Adrenal gland (tissue), 12 donors: Measurements from ENCODE around the gene OR4D2. TPM values are rescaled to one million over a fixed set of nuclear protein-coding genes. Genes with fewer than 3 reads are reported as not detected.

ENCODE experiments used
- DNase-seq, 7 donors: peaks; one replicate each; pipeline ENCODE4 v3.0.0-alpha.2; 2019 to 2020
- H3K27ac ChIP-seq, 5 donors: fragments of 200-600 bp; sonication (generic) in 4 of 5; 1 replicate in 3 of 5; 2 replicates in 2 of 5; pipeline versions ENCODE4 v1.5.1 to v1.8.0; 2016 to 2020; ENCODE audit warnings: mild to moderate bottlenecking in 1 of 5
- H3K27me3 ChIP-seq: fragments of 200-600 bp; 2 replicates; pipeline ENCODE4 v1.8.0; 2021
- H3K36me3 ChIP-seq, 2 donors: fragments of 200-600 bp; replicated peaks in 1 of 2; 1 replicate in 1 of 2; 2 replicates in 1 of 2; pipeline versions ENCODE4 v1.5.1 to v1.8.0; 2018 to 2022
- H3K4me1 ChIP-seq, 2 donors: fragments of 200-600 bp; replicated peaks in 1 of 2; 1 replicate in 1 of 2; 2 replicates in 1 of 2; pipeline versions ENCODE4 v1.5.1 to v1.8.0; 2018 to 2021
- H3K4me3 ChIP-seq, 4 donors: fragments of 200-600 bp; sonication (generic) in 3 of 4; one replicate each; pipeline ENCODE4 v1.5.1; 2016 to 2018
- H3K9me3 ChIP-seq, 3 donors: fragments of 200-600 bp; sonication (generic) in 1 of 3; replicated peaks in 1 of 3; 1 replicate in 2 of 3; 2 replicates in 1 of 3; pipeline versions ENCODE4 v1.5.1 to v1.8.0; 2016 to 2021
- POLR2A ChIP-seq, 2 donors: fragments of 450-650 bp; IDR thresholded peaks; one replicate each; pipeline ENCODE4 v1.6.1; 2017; ENCODE audit warnings: antibody characterized with exemption in 2 of 2, mild to moderate bottlenecking in 2 of 2, moderate library complexity in 1 of 2
- WGBS, 4 donors: extraction: QIAGEN DNeasy Blood & Tissue Kit in 2 of 4; methylation state at CpG; one replicate each; pipeline versions ENCODE4 v1.1.5 to v1.1.7; 2013 to 2017; 5-methylcytosine and 5-hydroxymethylcytosine counted together
- intact Hi-C, 2 donors: fragments of 100-400 bp; cut with DNase I; formaldehyde crosslinking; loops; one replicate each; pipeline versions ENCODE4 v1.14.1 to v1.15.0; 2022 to 2023
- polyA plus RNA-seq, 3 donors: library from polyadenylated mRNA; stranded (reverse); fragments of 200-250 nt in 2 of 3; fragments of 350-450 nt in 1 of 3; fragmentation: Illumina TruSeq in 1 of 3; extraction: RNeasy Lipid Tissue Mini Kit (QIAGEN cat#74804) in 1 of 3; gene quantifications; one replicate each; pipeline ENCODE4 v1.2.3, GENCODE V29; 2013 to 2014
- total RNA-seq, 9 donors: library from RNA; depleted of rRNA in 4 of 9; stranded (reverse); fragments of >200 nt in 4 of 9; fragments of 120-200 nt in 1 of 9; fragmentation: NEBNext Ultra II Directional in 1 of 9; extraction: Animal tissue kit (Norgen Biotek cat#: 25700) in 1 of 9; gene quantifications; one replicate each; pipeline versions ENCODE4 v1.1.0 to v1.2.4, GENCODE V29; 2013 to 2023
- TF ChIP-seq, protein P1 (sequence below), 6 experiments: fragments of 450-650 bp in 4 of 6; fragments of 200-600 bp in 2 of 6; sonication (generic) in 1 of 6; IDR thresholded peaks; 1 replicate in 5 of 6; 2 replicates in 1 of 6; pipeline versions ENCODE4 v1.5.1 to v1.8.0; 2016 to 2021; ENCODE audit warnings: antibody characterized with exemption in 6 of 6, mild to moderate bottlenecking in 2 of 6, moderate library complexity in 1 of 6
- donor health status: healthy with polysubstance abuse.
- donor health status: Bipolar disorder and iron deficiency.
- donor health status: DM: yes; HTN: yes; CAD: no.
- donor health status: DM: no; HTN: no; CAD: no.
- donor health status: DM: no; HTN: no; CAD: no.
- donor health status: DM: yes; HTN: yes; CAD: no.

OR4D2 gene
- total and polyA plus RNA-seq, 12 donors = not detected

DNA sequence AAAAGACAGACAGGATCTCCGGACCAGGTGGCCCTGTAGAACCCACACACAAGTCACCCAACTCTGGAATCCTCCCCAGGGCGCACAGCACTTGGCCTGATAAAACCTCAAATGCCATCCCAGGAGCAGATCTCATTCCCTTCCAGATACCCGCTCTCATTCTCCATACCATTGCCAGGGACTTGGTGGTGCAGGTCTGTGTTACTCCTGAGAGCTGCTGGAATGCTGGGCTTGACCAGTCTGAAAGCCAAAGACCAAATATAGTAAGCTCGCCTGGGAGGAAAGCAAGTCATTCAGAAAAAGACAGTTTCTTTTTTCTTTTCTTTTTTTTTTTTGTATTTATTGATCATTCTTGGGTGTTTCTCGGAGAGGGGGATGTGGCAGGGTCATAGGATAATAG is 41.6 kb downstream of the OR4D2 start:
- intact Hi-C loops = no loop called here
- WGBS, 4 donors = 92 to 95% (median 93%) methylated on average over 5 of the region's 5 CpGs
- TF ChIP-seq POLR2A (IDR thresholded peaks at IDR 0.05) = no peak
- TF ChIP-seq, protein P1, sequence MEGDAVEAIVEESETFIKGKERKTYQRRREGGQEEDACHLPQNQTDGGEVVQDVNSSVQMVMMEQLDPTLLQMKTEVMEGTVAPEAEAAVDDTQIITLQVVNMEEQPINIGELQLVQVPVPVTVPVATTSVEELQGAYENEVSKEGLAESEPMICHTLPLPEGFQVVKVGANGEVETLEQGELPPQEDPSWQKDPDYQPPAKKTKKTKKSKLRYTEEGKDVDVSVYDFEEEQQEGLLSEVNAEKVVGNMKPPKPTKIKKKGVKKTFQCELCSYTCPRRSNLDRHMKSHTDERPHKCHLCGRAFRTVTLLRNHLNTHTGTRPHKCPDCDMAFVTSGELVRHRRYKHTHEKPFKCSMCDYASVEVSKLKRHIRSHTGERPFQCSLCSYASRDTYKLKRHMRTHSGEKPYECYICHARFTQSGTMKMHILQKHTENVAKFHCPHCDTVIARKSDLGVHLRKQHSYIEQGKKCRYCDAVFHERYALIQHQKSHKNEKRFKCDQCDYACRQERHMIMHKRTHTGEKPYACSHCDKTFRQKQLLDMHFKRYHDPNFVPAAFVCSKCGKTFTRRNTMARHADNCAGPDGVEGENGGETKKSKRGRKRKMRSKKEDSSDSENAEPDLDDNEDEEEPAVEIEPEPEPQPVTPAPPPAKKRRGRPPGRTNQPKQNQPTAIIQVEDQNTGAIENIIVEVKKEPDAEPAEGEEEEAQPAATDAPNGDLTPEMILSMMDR (IDR thresholded peaks at IDR 0.05) = no peak
- H3K4me3 ChIP-seq = no peak overlapping the region
- no peaks in the 10 kb centered on the region for H3K27me3 ChIP-seq
- H3K27ac ChIP-seq = no peak overlapping the region
- peaks cover 0 to 59% of the 10 kb centered on the region in 2 donors for H3K36me3 ChIP-seq
- H3K9me3 ChIP-seq = no peaks in the 10 kb centered on the region
- no peaks in the 10 kb centered on the region for H3K4me1 ChIP-seq
- DNase-seq = no peak

DNA sequence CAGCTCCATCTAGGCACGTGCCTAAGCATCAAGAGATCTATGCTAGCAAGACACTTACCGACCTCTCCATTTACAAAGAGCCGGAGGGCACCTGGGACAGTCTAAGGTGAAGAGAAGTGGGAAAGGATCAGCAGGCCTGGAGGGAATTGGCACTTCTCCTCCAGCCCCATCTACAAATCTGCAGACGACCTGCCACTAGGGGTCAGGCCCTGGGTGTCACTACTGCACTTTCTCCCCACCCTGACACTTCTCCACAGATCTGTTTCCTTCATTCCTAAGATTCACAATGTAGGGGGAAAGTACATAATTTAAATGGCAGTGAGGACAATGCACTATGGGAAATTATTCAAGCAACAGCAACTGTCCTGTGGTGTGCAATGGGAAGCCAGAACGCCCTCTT is 44.1 kb downstream of the OR4D2 start:
- peaks cover 0 to 66% of the 10 kb centered on the region in 2 donors for H3K36me3 ChIP-seq
- no peaks in the 10 kb centered on the region for H3K27me3 ChIP-seq
- intact Hi-C loops = no loop called here
- no peaks in the 10 kb centered on the region for H3K4me1 ChIP-seq
- WGBS, 4 donors = 87 to 90% (median 88%) methylated on average over 5 of the region's 5 CpGs
- H3K27ac ChIP-seq = no peak overlapping the region
- no peak overlapping the region for H3K4me3 ChIP-seq
- TF ChIP-seq, protein P1 (IDR thresholded peaks at IDR 0.05) = no peak
- no peak for TF ChIP-seq POLR2A (IDR thresholded peaks at IDR 0.05)
- DNase-seq = no peak
- H3K9me3 ChIP-seq = no peaks in the 10 kb centered on the region

DNA sequence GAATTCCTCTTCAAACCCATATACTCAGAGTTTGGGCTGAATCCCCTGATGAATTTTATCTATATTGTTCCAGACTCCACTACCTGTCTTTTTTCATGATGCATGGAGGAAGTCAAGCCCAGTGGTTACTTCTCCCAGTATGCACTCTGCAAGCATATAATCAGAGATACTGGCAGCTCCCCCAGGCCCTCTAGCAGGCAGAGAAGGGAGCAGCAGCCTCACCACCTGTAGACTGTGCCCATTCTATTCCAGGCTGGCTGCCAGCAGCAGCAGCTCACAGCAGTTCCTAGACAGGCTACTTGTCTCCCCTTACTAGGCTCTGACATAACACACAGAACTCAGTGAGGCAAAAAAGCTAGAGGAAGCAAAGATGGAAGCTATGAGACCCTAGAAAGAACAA is 48.9 kb downstream of the OR4D2 start:
- TF ChIP-seq POLR2A (IDR thresholded peaks at IDR 0.05) = no peak
- TF ChIP-seq, protein P1 (IDR thresholded peaks at IDR 0.05) = no peak
- no peaks in the 10 kb centered on the region for H3K9me3 ChIP-seq
- intact Hi-C loops = no loop called here
- no peak for DNase-seq
- H3K27ac ChIP-seq = no peak overlapping the region
- no peaks in the 10 kb centered on the region for H3K27me3 ChIP-seq
- peaks cover 0 to 43% of the 10 kb centered on the region in 2 donors for H3K36me3 ChIP-seq
- H3K4me1 ChIP-seq = peaks cover 0 to 10% of the 10 kb centered on the region in 2 donors
- no peak overlapping the region for H3K4me3 ChIP-seq

DNA sequence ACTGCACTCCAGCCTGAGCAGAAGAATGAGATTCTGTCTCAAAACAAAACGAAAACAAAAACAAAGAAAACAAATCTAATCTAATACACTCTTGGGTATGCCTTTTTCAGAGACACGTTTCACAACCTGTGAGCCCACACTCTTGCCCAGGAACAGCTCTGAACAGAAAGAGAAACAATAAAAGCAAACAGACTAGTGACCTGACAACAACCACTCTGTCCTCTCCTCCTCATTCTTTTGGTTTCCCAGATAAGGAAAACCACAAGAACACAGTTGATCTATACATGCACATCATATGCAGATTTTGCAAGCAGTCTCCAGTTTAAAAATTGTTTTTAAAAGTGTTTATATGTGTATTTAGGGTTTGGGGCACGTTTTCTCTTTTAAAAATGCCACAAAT is 51.0 kb downstream of the OR4D2 start:
- peaks cover 0 to 10% of the 10 kb centered on the region in 2 donors for H3K4me1 ChIP-seq
- TF ChIP-seq, protein P1 (IDR thresholded peaks at IDR 0.05) = no peak
- no peak for TF ChIP-seq POLR2A (IDR thresholded peaks at IDR 0.05)
- 79 to 88% (median 84%) methylated on average over 3 of the region's 3 CpGs for WGBS, 4 donors
- intact Hi-C loops = no loop called here
- H3K27ac ChIP-seq = no peak overlapping the region
- no peak for DNase-seq
- no peaks in the 10 kb centered on the region for H3K27me3 ChIP-seq
- no peak overlapping the region for H3K4me3 ChIP-seq
- H3K9me3 ChIP-seq = no peaks in the 10 kb centered on the region
- peaks cover 0 to 23% of the 10 kb centered on the region in 2 donors for H3K36me3 ChIP-seq
